Bone marrow (tissue), 2 donors: ENCODE data around the gene XKR7.

Experiments used
- DNase-seq, 2 donors: peaks; one replicate each; lab custom pipeline; 2025; lab: John Stamatoyannopoulos, UW

Gene XKR7

DNA sequence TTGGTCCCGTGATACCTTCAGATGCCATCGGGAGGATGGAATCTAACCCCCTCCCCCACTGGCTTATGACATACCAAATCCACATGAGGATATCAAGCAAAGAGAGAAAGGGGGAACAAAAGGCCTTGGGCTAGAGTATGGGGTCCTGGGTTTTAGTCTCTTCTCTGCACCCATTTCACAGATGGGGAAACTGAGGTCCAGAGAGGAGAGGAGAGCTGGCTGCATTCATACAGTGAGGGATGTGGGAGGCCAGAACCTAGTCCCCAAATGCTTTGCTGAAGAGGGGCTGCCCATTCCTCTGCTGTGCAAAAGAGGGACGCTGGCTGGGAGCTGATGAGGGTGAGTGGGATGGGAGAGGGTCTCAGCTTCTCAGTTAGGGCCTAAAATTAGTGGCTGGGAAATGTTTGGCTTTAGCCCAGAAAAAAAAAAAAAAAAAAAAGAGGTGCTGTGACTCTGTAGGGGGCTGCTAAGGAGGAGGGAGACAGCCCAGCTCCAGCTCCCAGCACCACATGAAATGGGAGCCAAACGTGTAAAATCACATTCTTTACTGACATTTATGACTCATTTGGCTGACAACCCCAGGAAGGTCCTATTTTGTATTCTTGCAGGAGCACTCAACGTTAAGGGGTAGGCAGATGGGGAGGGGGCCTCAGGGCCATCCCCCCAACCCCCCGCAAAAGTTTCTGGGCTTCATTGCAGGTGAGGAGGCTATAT, 11.9 kb downstream of the XKR7 start:
- DNase-seq: no peak

DNA sequence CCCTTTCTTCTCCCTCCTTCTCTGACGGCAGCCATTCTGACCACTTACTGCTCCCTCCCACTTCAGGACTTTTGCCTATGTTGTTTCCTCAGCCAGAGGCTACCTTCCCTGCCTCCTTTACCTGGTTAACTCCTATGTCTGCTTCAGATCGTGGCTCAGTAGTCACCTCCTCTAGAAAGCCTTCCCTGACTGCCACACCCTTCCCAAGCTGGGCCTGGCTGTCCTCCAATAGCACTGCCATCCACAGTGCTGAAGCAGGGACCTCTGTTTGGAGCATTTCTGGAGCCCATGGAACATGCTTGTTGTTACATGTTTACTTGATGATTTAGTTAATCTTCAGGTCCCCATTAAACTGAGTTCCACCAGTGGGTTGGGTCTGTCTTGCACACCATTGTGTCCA, 13.8 kb downstream of the XKR7 start:
- DNase-seq: no peak

DNA sequence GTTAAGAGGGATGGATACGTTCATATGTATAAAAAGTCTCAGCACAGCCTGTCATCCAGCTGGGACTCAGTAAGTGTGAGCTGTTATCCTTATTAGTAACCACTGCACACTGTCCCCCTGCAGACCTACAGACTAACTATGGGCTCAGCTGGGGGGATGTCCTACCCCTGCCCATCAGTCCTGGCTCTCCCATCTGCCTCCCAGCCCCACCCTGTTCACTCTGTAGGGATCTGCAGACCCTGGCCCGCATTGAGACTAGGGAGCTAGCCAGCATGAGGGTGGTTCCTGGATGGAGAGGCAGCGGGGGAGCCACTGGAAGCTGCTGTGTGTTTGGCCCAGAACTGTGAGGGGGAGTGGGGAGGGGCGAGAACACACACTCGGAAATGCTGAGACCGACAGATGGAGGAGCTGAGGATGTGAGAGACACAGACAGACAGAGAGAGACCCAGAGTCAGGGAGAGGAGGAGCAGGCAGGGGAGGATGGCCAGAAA, 17.1 kb downstream of the XKR7 start:
- no peak for DNase-seq

DNA sequence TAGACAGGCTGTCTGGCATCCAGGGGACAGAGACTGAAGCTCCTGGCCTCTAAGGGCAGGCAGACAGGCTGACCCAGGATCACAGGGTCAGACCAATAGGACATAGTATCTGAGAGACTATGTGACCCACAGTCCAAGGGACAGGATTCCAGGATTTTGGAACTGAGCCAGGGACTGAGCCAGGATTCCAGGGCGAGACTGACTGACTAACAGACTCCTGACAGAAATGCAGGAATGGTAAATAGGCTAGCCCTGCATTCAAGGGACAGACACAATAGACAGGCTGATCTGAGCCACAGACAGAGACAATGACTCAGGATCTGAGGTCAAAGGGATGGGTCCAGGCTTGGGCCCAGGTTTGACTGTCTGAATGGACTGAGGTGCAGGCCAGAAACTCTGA, 19.8 kb downstream of the XKR7 start:
- no peak for DNase-seq

DNA sequence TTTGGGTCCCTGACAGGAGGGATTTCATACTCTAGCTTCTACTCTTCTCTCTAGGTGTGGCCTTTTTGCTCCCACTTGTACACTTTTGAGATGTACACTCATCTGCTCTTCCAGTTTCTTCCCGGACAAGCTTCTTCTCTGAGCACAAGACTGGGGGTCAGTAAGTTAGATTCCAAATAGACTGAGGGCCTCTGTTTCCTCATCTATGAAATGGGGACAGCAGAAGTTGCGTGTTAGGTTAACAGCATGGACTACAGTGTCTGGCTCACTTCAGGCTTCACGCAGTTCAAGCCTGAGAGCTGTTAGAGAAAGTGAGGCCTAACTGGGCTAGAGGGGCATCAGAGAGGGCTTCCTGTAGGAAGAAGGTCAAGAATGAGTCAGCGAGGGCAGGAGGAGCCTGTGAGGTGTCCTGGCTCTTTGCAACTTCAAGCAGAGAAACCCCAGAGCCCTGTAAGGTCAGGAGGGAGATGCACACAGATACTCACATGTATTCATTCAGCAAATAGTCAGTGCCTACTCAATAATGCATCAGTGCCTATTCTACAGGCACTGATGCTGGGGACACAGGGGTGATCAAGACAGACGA, 20.6 kb downstream of the XKR7 start:
- DNase-seq: no peak

DNA sequence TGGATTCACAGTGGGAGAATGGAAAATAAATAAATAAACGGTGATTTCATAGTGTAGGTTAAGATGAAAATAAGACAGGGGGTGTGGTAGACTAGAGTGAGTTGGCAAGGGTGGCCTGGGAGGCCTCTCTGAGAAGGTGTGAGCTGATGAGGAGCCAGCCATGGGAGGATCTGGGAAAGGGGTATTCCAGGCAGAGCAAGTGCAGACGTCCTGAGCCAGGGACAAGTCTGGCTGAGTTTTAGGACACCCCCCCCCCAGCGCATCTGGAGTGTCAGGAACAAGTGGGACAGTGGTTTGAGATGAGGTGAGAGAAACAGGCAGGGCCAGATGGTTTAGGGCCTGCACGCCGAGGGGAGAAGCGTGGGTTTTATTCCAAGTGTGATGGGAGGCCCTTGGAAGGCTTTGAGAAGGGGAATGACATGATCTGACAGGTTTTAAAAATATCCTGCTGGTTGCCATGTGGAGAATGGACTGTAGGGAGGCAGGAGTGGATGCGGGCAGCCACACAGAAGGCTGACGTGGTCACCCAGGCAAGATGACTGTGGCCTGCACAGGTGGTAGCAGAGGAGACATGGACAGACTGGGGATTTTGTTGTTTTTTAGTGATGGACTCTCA, 21.2 kb downstream of the XKR7 start:
- DNase-seq: no peak

DNA sequence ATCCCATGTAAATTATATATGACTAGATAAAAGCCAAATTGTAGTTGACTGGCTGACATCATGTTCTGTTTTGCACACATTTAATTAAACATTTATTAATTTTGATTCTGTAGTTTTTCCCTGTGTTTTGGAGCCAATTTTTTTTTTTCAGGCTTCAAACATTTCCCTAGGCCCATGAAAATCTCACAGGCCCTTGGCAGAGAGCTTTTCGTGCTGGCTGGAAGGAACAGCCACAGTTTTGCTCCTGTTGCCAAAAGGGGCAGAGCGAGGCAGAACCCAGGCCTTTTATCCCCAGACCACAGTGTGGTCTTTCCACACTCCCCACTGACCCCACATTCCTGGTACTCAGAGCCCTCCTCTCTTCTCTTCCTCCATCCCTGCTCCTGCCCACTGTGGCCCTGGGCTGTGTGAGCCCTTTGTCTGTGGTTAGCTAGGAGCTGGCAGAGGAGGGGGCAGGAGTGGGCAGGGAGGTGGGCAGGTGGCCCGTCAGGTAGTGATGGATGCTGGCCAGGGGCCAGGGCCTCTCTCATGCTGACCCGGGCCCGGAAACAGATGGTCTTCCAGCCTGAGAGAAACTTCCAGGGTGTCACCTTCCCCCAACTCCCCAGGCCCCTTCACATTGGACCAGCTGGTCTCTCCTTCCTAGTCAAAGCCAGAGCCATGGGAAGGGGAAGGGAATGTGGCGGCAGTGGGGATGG, 22.8 kb downstream of the XKR7 start:
- no peak for DNase-seq

DNA sequence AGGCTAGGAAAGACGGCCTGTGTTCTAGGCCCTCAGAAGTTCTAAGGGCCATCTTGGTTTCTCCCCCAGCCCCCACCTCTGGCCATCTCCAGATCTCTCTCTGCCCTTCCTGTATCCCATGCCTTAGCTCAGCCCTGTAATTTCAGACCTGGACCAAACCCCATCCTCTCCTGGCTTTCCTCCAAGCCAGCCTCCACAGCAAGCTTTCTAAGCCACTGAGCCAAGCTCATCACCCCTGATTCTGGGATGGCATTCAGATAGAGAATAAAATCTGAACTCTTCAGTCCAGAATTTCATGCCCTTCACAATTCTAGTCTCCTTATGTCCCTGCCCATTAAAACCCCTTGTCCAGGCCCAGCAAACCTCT, 23.4 kb downstream of the XKR7 start:
- no peak for DNase-seq

DNA sequence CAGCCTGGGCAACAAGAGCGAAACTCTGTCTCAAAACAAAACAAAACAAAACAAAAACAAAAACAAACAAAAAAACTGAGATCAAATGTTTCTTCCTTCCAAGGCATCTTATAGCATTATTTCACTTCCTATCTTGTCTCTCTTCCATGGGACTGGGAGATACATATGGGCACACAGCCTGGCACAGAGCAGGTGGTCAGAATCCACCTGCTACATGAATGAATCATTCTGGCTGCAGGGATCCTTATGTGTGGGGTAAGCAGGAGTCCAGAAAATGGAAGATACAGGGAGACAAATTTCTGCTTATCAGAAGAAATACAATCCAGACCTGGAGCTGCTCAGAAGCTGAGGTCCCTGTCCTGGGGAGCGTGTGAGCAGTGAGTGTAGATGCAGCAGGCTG, 24.1 kb downstream of the XKR7 start:
- no peak for DNase-seq

DNA sequence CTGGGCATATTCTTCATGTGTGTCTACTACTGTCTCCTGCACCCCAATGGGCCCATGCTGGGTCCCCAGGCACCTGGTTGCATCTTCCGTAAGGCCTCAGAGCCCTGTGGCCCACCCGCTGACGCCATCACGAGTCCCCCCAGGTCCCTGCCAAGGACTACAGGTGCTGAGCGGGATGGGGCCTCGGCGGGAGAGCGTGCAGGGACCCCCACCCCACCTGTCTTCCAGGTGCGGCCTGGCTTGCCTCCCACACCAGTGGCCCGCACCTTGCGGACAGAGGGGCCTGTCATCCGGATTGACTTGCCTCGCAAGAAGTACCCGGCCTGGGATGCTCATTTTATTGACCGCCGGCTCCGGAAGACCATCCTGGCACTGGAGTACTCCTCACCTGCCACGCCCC, 29.0 kb downstream of the XKR7 start:
- DNase-seq: no peak

DNA sequence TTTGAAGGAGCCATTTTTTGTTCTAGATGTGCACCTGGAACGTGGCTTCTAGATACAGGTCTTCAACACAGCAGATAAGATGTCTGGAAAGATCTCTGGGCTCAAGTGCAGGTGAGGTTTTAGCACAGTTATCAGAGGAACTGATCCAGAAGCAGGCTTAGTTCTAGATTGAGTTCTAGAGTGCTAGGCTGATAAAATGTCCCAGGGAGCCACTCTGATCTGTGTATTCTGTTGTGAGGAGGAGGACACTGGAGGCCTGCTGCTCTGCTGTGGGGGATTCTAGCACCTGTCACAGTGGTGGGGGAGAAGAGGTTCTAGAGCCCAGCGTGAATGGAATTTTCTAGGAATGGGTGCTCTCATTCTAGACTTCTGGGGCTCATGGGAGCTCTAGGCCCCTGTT, 30.3 kb downstream of the XKR7 start:
- no peak for DNase-seq

DNA sequence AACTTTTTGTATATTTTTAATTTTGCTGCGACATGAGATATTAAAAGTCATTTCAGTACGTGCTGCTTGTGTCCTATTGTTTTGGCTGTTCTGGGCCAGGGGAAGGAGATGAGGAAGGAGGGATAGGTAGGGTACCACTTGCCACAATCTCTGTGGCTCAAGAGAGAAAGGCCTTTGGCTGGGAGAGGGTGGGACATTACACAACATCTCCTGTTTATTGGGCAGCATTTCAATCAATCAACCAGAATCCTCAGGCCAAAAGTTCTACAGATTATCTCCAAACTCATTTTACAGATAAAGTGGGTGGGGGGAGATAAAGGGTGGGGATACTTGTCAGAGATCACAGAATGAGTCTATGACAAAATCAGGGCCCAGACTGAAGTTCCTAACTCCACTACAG, 35.4 kb downstream of the XKR7 start:
- no peak for DNase-seq

DNA sequence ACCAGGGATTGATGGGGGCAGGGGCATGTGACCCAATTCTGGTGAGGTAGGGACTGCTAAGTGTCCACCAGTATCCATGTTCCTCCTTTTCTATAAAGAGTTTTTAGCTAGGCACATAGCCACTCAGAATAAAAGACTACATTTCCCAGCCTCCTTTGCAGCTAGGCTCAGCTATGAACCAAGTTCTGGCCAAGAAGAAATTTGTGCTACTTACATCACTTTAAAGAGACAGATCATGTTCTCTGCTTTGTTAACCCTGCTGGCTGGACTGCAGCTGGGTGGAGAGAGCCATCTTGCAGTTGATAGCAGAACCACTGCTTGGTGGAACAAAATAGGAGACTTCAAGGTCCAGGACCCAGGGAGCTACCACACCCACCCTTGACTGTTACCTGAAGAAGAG, 37.0 kb downstream of the XKR7 start:
- no peak for DNase-seq

DNA sequence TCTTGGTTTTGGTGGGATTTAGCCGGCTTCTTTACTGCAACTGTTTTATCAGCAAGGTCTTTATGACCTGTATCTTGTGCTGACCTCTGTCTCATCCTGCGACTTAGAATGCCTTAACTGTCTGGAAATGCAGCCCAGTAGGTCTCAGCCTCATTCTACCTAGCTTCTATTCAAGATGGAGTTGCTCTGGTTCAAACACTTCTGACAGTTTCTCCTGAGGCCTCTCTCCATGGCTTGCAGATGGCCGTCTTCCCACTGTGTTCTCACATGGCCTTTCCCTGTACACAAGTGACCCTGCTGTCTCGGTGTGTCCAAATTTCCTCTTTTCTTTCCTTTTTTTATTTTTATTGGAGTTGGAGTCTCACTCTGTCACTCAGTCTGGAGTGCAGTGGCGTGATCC, 38.1 kb downstream of the XKR7 start:
- DNase-seq: no peak

DNA sequence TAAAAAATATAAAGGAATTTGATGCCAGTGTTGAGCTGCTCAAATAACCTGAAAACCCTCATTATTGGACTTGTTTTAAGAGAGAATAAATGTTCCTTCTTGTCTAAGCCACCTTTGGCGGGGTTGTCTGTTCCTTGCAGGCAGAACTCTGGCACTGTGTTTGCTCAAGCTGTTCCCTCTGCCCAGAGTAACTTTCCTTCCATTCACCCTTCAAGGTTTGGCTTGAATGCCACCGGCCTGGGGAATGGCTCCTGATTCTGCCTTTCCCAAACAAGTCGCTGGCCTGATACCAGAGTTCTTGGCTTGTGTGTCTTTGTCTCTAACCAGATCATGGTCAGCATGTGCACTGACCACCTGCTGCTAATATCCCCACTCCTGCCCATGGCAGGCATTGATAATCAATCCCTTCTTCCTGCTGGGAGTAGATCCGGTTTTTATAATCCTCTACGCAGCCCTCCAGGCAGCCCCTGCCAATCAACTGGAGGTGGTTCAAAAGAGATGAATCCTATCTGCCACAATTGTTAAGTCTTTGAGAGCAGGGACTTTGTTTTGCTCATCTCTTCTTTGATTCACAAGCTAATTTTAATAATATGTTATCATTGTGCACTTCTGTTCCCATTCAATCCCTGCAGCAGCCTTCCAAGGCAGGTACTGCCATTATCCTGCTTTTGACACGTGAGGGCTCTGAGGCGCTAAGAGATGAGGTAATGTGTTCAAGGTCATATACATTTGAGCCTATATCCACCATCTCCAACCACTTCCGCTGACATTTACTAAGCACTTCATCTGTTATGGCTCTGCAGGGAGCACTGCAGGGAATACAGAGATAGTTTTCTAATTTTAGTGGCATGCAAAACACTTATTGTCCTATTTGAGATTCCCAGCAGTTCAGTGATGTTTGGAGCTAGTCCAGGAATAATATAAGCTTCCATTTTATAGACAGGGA, 39.2 kb downstream of the XKR7 start:
- no peak for DNase-seq

DNA sequence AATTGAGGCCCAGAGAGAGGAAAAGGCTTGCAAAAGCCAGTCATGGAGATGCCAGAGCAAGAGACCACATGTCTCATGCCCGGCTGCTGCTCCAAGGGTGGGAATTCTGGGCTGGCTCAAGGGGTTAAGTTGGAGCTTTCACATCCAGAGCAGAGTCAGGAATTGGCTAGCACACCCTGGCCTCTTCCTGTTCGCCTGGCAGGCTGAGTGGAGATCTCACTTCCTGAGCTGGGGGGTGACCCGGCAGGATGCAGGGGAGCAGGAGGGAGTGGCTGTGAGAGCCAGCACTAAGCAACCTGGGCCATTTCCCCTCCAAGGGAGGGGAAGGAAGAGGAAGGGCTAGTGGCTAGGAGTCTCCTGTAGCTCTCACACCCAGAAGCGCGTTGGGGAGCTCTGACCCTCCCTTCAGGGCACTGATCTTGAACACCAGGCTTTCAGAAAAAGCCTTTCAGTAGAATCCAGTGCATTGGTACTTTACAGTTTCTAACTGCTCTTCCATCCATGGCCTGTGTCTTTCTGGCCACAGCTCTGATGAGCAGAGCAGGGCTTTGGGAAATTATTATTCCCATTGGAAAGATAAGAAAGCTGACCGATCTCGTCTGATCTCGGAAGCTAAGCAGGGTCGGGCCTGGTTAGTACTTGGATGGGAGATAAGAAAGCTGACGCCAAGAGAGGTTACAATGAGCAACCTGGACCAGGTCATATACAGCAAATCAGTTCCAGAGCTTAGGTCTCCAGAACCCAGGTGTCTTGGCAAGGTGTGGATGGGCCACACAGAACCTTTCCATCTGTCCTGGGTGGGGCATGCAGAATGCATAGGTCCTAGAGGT, 40.1 kb downstream of the XKR7 start:
- DNase-seq: no peak

DNA sequence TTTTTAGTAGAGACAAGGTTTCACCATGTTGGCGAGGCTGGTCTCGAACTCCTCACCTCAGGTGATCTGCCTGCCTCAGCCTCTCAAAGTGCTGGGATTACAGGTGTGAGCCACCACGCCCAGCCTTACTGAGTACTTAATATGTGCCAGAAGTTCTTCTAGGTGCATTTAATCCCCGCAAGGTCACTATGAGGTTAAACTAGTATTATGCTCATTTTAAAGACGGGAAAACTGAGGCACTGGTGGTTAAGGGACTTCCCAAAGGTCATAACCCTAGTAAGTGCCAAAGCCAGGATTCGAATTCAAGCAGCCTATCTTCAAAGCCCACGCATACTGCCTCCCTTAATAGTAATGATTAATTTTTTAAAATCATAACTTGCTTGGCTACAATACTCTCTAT, 41.6 kb downstream of the XKR7 start:
- DNase-seq: no peak

DNA sequence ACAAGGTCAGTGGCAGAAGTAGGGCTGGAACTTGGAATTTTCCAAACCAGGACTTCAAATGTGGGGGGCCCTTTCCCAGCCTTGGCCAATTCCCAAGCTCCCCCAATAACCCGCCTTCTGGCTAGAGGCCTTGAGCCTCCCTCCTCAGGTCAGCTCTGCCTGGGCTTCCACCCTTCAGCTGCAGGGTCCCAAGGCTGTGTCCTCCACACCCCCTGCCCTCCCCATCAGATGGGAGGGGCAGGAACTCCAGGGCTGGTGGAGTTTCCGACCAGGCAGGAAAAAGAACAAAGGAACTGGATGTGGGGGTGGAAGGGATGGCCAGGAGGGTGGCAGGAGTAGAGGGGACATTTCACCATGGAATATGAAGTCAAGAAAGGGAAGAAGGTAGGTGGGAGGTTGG, 42.1 kb downstream of the XKR7 start, which contains the start of gene CCM2L:
Gene CCM2L, plus strand, starts transcription at position 338 of the 400 bp plus-strand sequence. Its CDS starts 17 bp downstream, at position 355.
- no peak for DNase-seq

DNA sequence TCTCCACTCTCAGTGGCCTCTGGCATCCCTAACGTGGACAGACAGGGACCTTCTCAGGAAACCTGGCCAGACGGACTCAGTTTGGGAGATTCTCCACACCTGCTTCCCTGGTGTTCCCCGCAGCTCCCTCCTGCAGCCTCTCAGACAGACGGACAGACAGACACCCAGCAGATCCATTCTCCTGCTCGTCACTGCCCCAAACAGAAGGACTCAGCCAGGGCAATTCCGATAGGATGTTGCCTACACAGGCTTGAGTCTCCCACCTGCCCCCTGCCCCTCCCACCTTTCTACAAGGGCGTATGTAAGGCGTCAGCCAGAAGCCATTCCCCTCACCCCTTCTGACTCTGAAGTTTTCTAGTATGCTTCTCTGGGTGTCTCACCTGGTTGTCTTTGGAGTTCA, 42.7 kb downstream of the XKR7 start:
- DNase-seq: no peak

DNA sequence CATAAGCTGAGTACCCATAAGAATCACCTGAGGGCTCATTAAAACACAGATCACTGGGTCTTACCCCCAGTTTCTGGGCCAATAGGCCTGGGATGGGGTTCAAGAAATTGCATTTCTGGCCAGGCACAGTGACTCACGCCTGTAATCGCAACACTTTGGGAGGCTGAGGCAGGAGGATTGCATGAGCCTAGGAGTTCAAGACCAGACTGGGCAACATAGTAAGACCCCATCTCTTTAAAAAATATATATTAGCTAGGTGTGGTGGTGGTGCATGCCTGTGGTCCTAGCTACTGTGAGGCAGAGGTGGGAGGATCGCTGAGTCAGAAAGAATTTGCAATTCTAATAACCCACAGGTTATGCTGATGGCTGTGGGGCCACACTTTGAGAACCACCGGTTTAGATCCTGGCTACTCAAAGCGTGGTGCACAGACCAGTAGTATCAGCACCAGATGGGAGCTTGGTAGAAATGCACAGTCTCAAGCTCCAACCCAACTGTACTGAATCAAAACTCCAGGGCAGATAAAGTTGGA, 44.3 kb downstream of the XKR7 start:
- DNase-seq: no peak

DNA sequence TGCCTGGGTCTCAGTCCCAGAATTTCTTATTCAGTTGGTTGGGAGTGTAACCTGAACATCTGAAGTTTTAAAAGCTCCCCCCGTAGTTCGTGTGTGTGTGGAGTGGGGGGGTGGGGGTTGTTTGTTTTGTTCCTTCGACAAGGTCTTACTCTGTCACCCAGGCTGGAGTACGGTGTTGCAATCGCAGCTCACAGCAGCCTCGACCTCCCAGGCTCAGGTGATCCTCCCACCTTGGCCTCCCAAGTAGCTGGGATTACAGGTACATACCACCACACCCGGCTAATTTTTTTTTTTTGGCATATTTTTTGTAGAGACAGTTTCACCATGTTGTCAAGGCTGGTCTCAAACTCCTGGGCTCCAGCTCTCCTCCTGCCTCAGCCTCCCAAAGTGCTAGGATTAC, 45.4 kb downstream of the XKR7 start:
- DNase-seq: no peak
